HG03066 (cell line): ENCODE measurements around the gene CLEC4C.

Experiments used
- ATAC-seq: cut with Tn5 transposase; IDR thresholded peaks from one replicate; pipeline ENCODE4 v1.9.1; 2021; ENCODE audit warnings: low read depth; ENCODE audit not compliant: unreplicated experiment

Gene CLEC4C

GRCh38 chr12:7729746-7730145, 17.4 kb downstream of the CLEC4C start:
- ATAC-seq: no peak

- ATAC-seq: no peak
These were observed 23.2 kb downstream of the CLEC4C start for GRCh38 chr12:7723926-7724325.

- ATAC-seq: no peak
These were observed 27.0 kb downstream of the CLEC4C start for GRCh38 chr12:7719946-7720730.

GRCh38 chr12:7716381-7716780, 30.8 kb downstream of the CLEC4C start:
- ATAC-seq: no peak

- ATAC-seq: no peak
These were observed 34.2 kb downstream of the CLEC4C start for GRCh38 chr12:7712841-7713442.

DNA sequence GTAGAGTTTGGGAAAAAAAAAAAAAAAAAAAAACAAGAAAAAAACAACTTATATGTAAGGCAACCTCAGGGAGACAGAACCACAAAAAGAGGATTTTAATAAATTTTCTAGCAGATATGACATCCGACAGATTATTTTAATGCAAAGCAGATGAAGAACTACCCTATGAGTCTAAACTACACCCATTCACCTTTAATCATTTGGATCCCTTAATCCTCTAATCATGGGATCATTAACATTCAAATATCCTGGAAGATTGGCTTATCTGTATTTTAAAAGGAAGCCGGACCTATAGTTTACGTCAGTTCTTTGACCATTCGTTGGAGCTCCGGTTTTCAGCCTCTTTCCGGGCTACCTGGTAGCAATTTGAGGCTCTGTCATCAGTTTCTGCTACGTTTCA, 36.0 kb downstream of the CLEC4C start, which contains the start of gene DPPA3:
Gene DPPA3, plus strand, starts transcription at position 301 of the 400 bp plus-strand sequence. CDS start 138 bp downstream, outside the sequence.
- no peak for ATAC-seq

GRCh38 chr12:7709969-7710675, 37.1 kb downstream of the CLEC4C start:
- ATAC-seq: no peak

- ATAC-seq: no peak
These were observed 41.3 kb downstream of the CLEC4C start for GRCh38 chr12:7705846-7706245.

GRCh38 chr12:7695566-7696197, 51.5 kb downstream of the CLEC4C start, which contains the start of gene GDF3:
Gene GDF3 (minus strand): TSS chr12:7695775. CDS start chr12:7695728, 47 bp downstream.
- no peak for ATAC-seq

- no peak for ATAC-seq
These were observed 52.0 kb downstream of the CLEC4C start for GRCh38 chr12:7695237-7695560.

DNA sequence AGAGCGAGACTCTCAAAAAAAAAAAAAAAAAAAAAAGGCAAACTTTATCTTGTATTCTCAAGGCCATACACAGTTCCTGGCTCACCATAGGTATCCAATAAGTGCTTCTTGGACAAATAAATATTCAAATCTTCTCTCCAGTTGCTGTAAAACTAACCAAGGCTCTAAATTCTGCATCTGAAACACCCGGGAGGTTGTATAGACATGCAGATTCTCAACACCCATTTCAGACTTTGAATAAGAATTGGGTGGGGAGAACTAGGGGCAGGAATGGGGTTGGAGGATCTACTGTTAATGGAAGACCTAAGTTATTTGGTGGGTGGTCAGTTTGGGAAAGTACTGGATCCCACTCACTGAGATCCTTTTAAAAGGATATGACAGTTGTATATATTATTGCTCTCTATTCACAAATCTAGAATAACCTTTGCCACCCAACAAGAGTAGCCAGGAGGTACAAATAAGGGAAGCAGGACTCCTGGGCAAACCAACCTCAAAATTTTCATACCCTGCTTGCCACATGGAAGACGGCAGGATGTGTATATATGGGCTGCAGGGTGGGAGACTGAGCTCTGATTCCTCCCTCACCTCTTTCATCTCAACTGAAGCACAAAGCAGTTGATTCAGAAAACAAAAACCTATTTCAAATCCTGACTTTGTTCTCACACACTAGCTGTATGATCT, 52.5 kb downstream of the CLEC4C start:
- ATAC-seq: no peak

DNA sequence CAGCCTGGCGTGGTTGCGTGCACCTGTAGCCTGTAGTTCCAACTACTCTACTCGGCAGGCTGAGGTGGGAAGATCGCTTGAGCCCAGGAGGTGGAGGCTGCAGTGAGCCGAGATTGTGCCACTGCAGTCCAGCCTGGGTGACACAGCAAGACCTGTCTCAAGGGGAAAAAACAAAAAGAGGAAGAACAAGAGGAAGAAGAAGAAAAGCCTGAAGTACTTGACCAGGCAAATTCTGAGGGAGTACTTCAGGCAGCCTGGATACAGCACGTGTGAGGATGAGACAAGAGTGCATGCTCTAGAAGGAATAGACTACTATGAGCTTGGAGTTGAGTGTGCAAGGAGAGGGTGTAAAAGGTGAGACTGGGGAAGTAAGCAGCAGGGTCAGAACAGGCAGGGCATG, 53.4 kb downstream of the CLEC4C start:
- ATAC-seq: no peak

DNA sequence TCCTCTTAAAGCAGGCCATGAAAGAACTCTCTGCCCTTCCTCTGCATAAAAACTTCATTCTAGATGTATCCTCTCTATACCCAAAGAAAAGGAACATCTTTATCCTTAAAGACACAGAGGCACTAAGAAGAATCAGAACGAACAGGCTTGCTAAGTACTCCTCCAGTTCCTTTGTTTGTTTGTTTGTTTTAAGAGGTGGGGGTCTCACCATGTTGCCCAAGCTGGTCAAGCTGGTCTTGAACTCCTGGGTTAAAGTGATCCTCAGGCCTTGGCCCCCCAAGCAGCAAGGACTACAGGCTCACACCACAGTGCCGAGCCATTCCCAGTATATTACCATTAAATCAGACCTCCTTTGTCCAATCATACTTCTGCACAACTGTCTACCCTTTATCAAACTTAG, 65.6 kb downstream of the CLEC4C start:
- ATAC-seq: no peak
